Smooth muscle cell (in vitro differentiated cells): Measurements from ENCODE around the gene SCAMP4. TPM values are rescaled to one million over a fixed set of nuclear protein-coding genes. Genes with fewer than 3 reads are reported as not detected.

Experiments used
- DNase-seq: peaks from one replicate; lab custom pipeline; 2025; ENCODE audit not compliant: unreplicated experiment; lab: John Stamatoyannopoulos, UW
- H2AFZ ChIP-seq: fragments of 200-600 bp; sonication (generic); 2 replicates; pipeline ENCODE4 v1.6.0; 2016; ENCODE audit warnings: antibody characterized with exemption, low read depth, mild to moderate bottlenecking
- H3F3A ChIP-seq: fragments of 200-600 bp; sonication (generic); 2 replicates; pipeline ENCODE4 v1.6.0; 2017; ENCODE audit warnings: antibody characterized with exemption, low read depth
- H3K27ac ChIP-seq: fragments of 200-600 bp; sonication (generic); 2 replicates; pipeline ENCODE4 v1.5.1; 2016; ENCODE audit warnings: low read depth, mild to moderate bottlenecking
- H3K27me3 ChIP-seq: fragments of 200-600 bp; sonication (generic); 2 replicates; pipeline ENCODE4 v1.6.1; 2016; ENCODE audit warnings: low read depth, mild to moderate bottlenecking
- H3K36me3 ChIP-seq: fragments of 200-600 bp; sonication (generic); 2 replicates; pipeline ENCODE4 v1.5.1; 2016; ENCODE audit warnings: low read depth
- H3K4me1 ChIP-seq: fragments of 200-600 bp; sonication (generic); 2 replicates; pipeline ENCODE4 v1.5.1; 2016; ENCODE audit warnings: low read depth
- H3K4me2 ChIP-seq: fragments of 200-600 bp; sonication (generic); 2 replicates; pipeline ENCODE4 v1.6.0; 2016; ENCODE audit warnings: mild to moderate bottlenecking
- H3K4me3 ChIP-seq: fragments of 200-600 bp; sonication (generic); 2 replicates; pipeline ENCODE4 v1.5.1; 2016; ENCODE audit warnings: mild to moderate bottlenecking
- H3K79me2 ChIP-seq: fragments of 200-600 bp; sonication (generic); 2 replicates; pipeline ENCODE4 v1.6.0; 2016; ENCODE audit warnings: low read depth, mild to moderate bottlenecking
- H3K9ac ChIP-seq: fragments of 200-600 bp; sonication (generic); 2 replicates; pipeline ENCODE4 v1.6.0; 2016; ENCODE audit warnings: low read depth
- H3K9me3 ChIP-seq: fragments of 200-600 bp; sonication (generic); replicated peaks from 2 replicates; pipeline ENCODE4 v1.5.1; 2016; ENCODE audit warnings: low read depth
- H4K20me1 ChIP-seq: fragments of 200-600 bp; sonication (generic); 2 replicates; pipeline ENCODE4 v1.6.0; 2016; ENCODE audit warnings: low read depth
- WGBS: methylation state at CpG from one replicate; pipeline ENCODE4 v1.1.7; 2016; ENCODE audit warnings: low lambda C conversion rate; 5-methylcytosine and 5-hydroxymethylcytosine counted together
- polyA plus RNA-seq: library from polyadenylated mRNA; unstranded; fragments of >200 nt; fragmentation: Nextera tagmentation; extraction: Ambion mirVana; gene quantifications from 2 replicates; pipeline ENCODE4 v1.2.1, GENCODE V29; 2016
- total RNA-seq: library from RNA; depleted of rRNA; stranded (reverse); fragments of >200 nt; gene quantifications from 2 replicates; pipeline ENCODE4 v1.2.3, GENCODE V29; 2014
- TF ChIP-seq, protein P1 (sequence below): fragments of 200-600 bp; sonication (generic); IDR thresholded peaks from 2 replicates; pipeline ENCODE4 v1.5.1; 2017; ENCODE audit warnings: borderline replicate concordance, mild to moderate bottlenecking, antibody characterized with exemption; ENCODE audit not compliant: insufficient read depth, poor library complexity, severe bottlenecking

SCAMP4 gene
- total and polyA plus RNA-seq, 2 experiments from 2014 or later = 54.5 to 96.9 TPM

GRCh38 chr19:1910177-1910576 lies 5.0 kb downstream of the SCAMP4 start:
- Histone ChIP-seq H2AFZ (no peak overlapping the region), H3K79me2 (peaks cover 77% of the 10 kb centered on the region), H3K9me3 (no peaks in the 10 kb centered on the region), H3K9ac (no peak overlapping the region), H3K4me3 (no peak overlapping the region), H4K20me1 (peaks cover 80% of the 10 kb centered on the region), H3K36me3 (no peaks in the 10 kb centered on the region), H3K27ac (no peak overlapping the region), H3K4me2 (no peak overlapping the region), H3K27me3 (no peaks in the 10 kb centered on the region), H3K4me1 (peaks cover 5% of the 10 kb centered on the region), H3F3A (no peaks in the 10 kb centered on the region)
- no peak for DNase-seq
- TF ChIP-seq, protein P1, sequence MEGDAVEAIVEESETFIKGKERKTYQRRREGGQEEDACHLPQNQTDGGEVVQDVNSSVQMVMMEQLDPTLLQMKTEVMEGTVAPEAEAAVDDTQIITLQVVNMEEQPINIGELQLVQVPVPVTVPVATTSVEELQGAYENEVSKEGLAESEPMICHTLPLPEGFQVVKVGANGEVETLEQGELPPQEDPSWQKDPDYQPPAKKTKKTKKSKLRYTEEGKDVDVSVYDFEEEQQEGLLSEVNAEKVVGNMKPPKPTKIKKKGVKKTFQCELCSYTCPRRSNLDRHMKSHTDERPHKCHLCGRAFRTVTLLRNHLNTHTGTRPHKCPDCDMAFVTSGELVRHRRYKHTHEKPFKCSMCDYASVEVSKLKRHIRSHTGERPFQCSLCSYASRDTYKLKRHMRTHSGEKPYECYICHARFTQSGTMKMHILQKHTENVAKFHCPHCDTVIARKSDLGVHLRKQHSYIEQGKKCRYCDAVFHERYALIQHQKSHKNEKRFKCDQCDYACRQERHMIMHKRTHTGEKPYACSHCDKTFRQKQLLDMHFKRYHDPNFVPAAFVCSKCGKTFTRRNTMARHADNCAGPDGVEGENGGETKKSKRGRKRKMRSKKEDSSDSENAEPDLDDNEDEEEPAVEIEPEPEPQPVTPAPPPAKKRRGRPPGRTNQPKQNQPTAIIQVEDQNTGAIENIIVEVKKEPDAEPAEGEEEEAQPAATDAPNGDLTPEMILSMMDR = no peak
- WGBS = 92% methylated on average over 10 of the region's 10 CpGs

GRCh38 chr19:1911098-1911497 lies 5.9 kb downstream of the SCAMP4 start:
- H3K4me2 ChIP-seq = no peak overlapping the region
- no peaks in the 10 kb centered on the region for H3K27me3 ChIP-seq
- no peaks in the 10 kb centered on the region for H3F3A ChIP-seq
- H3K9ac ChIP-seq = no peak overlapping the region
- peaks cover 87% of the 10 kb centered on the region for H4K20me1 ChIP-seq
- peaks cover 71% of the 10 kb centered on the region for H3K79me2 ChIP-seq
- H3K27ac ChIP-seq = no peak overlapping the region
- 96% methylated on average over 13 of the region's 13 CpGs for WGBS
- H3K9me3 ChIP-seq = no peaks in the 10 kb centered on the region
- TF ChIP-seq, protein P1 = no peak
- no peak overlapping the region for H2AFZ ChIP-seq
- H3K36me3 ChIP-seq = no peaks in the 10 kb centered on the region
- no peak overlapping the region for H3K4me3 ChIP-seq
- peaks cover under 1% of the 10 kb centered on the region for H3K4me1 ChIP-seq
- no peak for DNase-seq

DNA sequence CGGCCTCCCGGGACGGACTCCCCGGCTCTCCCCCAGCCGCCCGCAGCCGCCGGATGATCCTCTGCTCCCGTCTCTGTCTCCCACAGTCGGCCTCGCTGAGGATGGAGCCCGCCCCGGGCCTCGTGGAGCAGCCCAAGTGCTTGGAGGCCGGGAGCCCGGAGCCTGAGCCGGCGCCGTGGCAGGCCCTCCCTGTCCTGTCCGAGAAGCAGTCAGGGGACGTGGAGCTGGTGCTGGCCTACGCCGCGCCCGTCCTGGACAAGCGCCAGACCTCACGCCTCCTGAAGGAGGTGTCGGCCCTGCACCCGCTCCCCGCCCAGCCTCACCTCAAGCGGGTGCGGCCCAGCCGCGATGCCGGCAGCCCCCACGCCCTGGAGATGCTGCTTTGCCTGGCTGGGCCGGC lies 6.8 kb downstream of the SCAMP4 start:
- no peaks in the 10 kb centered on the region for H3K36me3 ChIP-seq
- H3K27ac ChIP-seq = no peak overlapping the region
- no peaks in the 10 kb centered on the region for H3K27me3 ChIP-seq
- no peak overlapping the region for H2AFZ ChIP-seq
- H3K4me3 ChIP-seq = no peak overlapping the region
- TF ChIP-seq, protein P1 = no peak
- no peak overlapping the region for H3K4me2 ChIP-seq
- no peaks in the 10 kb centered on the region for H3K4me1 ChIP-seq
- no peaks in the 10 kb centered on the region for H3F3A ChIP-seq
- peaks cover 95% of the 10 kb centered on the region for H4K20me1 ChIP-seq
- no peaks in the 10 kb centered on the region for H3K9me3 ChIP-seq
- 96% methylated on average over 20 of the region's 37 CpGs for WGBS
- no peak for DNase-seq
- peaks cover 62% of the 10 kb centered on the region for H3K79me2 ChIP-seq
- H3K9ac ChIP-seq = no peak overlapping the region

- DNase-seq = no peak
- H2AFZ ChIP-seq = no peak overlapping the region
- H3K36me3 ChIP-seq = no peaks in the 10 kb centered on the region
- no peaks in the 10 kb centered on the region for H3F3A ChIP-seq
- no peaks in the 10 kb centered on the region for H3K9me3 ChIP-seq
- no peak overlapping the region for H3K27ac ChIP-seq
- H4K20me1 ChIP-seq = peaks cover 94% of the 10 kb centered on the region
- over 99% methylated on average over 48 of the region's 77 CpGs for WGBS
- no peak overlapping the region for H3K4me3 ChIP-seq
- H3K4me1 ChIP-seq = no peaks in the 10 kb centered on the region
- TF ChIP-seq, protein P1 = no peak
- peaks cover 53% of the 10 kb centered on the region for H3K79me2 ChIP-seq
- no peak overlapping the region for H3K4me2 ChIP-seq
- H3K9ac ChIP-seq = no peak overlapping the region
- no peaks in the 10 kb centered on the region for H3K27me3 ChIP-seq
Measured at GRCh38 chr19:1912760-1913505, 7.7 kb downstream of the SCAMP4 start.
